GM12891 (cell line): ENCODE data around the gene RIPK1.
"Not testable (repeated sequence)": the region's sequence is repeated elsewhere in the genome, so short reads cannot be mapped to it uniquely, and the experiment has no call there.

Experiments used
- POLR2A ChIP-seq: IDR thresholded peaks from 2 replicates; pipeline ENCODE4 v1.6.1; 2011; ENCODE audit warnings: low read depth, low read length, control low read depth
- POLR2AphosphoS5 ChIP-seq: IDR thresholded peaks from 2 replicates; pipeline ENCODE4 v1.6.1; 2011; ENCODE audit warnings: low read depth, low read length, control low read depth
- POU2F2 ChIP-seq: IDR thresholded peaks from 2 replicates; pipeline ENCODE4 v1.6.1; 2011; ENCODE audit warnings: low read depth, mild to moderate bottlenecking, control low read depth, low read length, moderate library complexity
- SPI1 ChIP-seq: IDR thresholded peaks from 2 replicates; pipeline ENCODE4 v1.6.1; 2011; ENCODE audit warnings: low read depth, low read length, control low read depth
- TAF1 ChIP-seq: IDR thresholded peaks from 2 replicates; pipeline ENCODE4 v1.6.1; 2011; ENCODE audit warnings: low read depth, low read length, control low read depth

DNA sequence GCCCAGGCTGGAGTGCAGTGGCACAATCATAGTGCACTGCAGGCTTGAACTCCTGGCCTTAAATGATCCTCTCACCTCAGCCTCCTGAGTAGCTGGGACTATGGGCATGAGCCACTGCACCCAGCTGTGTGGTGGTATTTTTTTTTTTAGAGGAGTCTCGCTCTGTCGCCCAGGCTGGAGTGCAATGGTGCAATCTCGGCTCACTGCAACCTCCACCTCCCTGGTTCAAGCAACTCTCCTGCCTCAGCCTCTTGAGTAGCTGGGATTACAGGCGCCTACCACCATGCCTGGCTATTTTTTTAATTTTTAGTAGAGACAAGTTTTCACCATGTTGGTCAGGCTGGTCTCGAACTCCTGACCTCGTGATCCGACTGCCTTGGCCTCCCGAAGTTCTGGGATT, 10.7 kb downstream of the RIPK1 start:
- not testable (repeated sequence) for TF ChIP-seq TAF1, POLR2A, POLR2AphosphoS5, SPI1, POU2F2
